Measurements from ENCODE around the gene TAAR5.

Gene TAAR5

DNA sequence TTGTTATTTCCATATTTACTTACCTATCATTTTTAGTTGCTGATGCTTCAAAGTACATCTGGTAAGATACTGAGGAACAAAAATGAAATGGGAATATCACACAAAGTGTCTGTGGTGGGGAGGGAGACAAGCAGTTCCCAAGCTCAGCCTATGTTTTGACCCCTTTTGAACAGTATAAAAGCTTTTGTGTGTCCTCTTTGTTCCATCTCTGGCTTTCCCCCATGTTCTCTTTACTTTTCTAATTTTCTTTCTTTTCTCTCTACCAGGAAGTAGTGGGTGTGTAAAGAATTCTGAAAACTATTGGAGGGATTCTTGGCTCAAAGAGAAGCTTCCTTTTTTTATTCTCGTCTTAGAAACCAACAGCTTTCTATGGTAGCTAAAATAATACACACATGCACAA is 27.1 kb upstream of the TAAR5 start:
- Histone ChIP-seq H3K27me3 (ENCODE audit: control insufficient read depth in 3 of 3, insufficient read depth in 3 of 3, low read depth in 1 of 3, low read length in 3 of 3) (no peaks in the 10 kb centered on the region), H2BK15ac (ENCODE audit: low read length) (no peak overlapping the region), H2AFZ (ENCODE audit: low read length) (peak overlapping the region; percentile 7), H2BK5ac (ENCODE audit: low read length) (no peak overlapping the region), H3K4me3 (ENCODE audit: low read length in 2 of 2) (no peak overlapping the region), H3K27ac (replicated peaks; ENCODE audit: low read length) (peak overlapping the region; percentile 44), H2AK5ac (ENCODE audit: low read depth, low read length) (no peak overlapping the region), H4K8ac (ENCODE audit: low read depth, low read length) (no peak overlapping the region), H3K4me1 (ENCODE audit: control insufficient read depth in 2 of 2, insufficient read depth in 1 of 2, low read depth in 1 of 2, low read length in 2 of 2) (peaks cover 1 to 7% of the 10 kb centered on the region in 2 donors), H4K91ac (ENCODE audit: low read depth, low read length, poor library complexity) (no peak overlapping the region), H3K18ac (ENCODE audit: low read length) (no peak overlapping the region), H3K79me1 (ENCODE audit: low read depth, low read length) (no peaks in the 10 kb centered on the region), H2BK120ac (ENCODE audit: low read depth, low read length) (no peak overlapping the region), H3K14ac (ENCODE audit: low read length) (no peak overlapping the region), H3K4me2 (ENCODE audit: insufficient read depth, low read length, poor library complexity, severe bottlenecking) (no peak overlapping the region), H3K36me3 (replicated peaks in 1 of 2; ENCODE audit: control insufficient read depth in 2 of 2, insufficient read depth in 2 of 2, low read length in 2 of 2) (no peaks in the 10 kb centered on the region), H2BK12ac (ENCODE audit: low read length) (no peak overlapping the region), H3K23ac (ENCODE audit: low read depth, low read length, poor library complexity) (no peak overlapping the region), H3K9ac (ENCODE audit: low read depth, low read length, poor library complexity) (no peak overlapping the region), H3K9me3 (replicated peaks in 1 of 2; ENCODE audit: control insufficient read depth in 2 of 2, insufficient read depth in 1 of 2, low read depth in 1 of 2, low read length in 2 of 2) (no peaks in the 10 kb centered on the region), H3K4ac (ENCODE audit: low read length) (no peak overlapping the region)
- DNase-seq (ENCODE audit: low spot score), result no peak
- WGBS, 2 donors (ENCODE audit: extremely low coverage in 2 of 2, insufficient read length in 2 of 2, insufficient replicate concordance in 1 of 2), result no CpG with 5 or more reads among the region's 1 CpG

DNA sequence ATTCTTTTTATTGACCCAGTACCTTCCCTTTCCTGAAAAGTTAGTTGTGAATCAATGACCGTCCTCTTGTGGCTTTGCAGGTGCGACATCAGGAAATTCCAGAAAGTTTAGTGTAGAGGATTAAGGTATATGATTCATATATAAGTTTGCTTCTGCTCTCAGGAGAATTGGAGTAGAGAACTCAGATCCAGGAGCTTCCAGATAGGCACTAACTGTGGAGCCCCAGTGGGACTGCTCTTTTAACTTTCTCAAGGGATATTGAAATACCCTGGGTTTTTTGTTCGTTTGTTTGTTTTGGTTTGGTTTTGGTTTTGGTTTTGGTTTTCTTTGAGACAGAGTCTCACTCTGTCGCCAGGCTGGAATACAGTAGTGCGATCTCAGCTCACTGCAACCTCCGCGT is 25.0 kb upstream of the TAAR5 start:
- no peak overlapping the region for H3K4me2 ChIP-seq (ENCODE audit: insufficient read depth, low read length, poor library complexity, severe bottlenecking)
- no peak overlapping the region for H3K4ac ChIP-seq (ENCODE audit: low read length)
- no peak overlapping the region for H2BK120ac ChIP-seq (ENCODE audit: low read depth, low read length)
- no peaks in the 10 kb centered on the region for H3K36me3 ChIP-seq (replicated peaks in 1 of 2; ENCODE audit: control insufficient read depth in 2 of 2, insufficient read depth in 2 of 2, low read length in 2 of 2)
- H4K8ac ChIP-seq (ENCODE audit: low read depth, low read length), result no peak overlapping the region
- H4K91ac ChIP-seq (ENCODE audit: low read depth, low read length, poor library complexity), result no peak overlapping the region
- H3K27ac ChIP-seq (replicated peaks; ENCODE audit: low read length), result no peak overlapping the region
- no peak overlapping the region for H3K4me3 ChIP-seq (ENCODE audit: low read length in 2 of 2)
- H3K79me1 ChIP-seq (ENCODE audit: low read depth, low read length), result no peaks in the 10 kb centered on the region
- H3K9ac ChIP-seq (ENCODE audit: low read depth, low read length, poor library complexity), result no peak overlapping the region
- H2AK5ac ChIP-seq (ENCODE audit: low read depth, low read length), result no peak overlapping the region
- no peak overlapping the region for H2AFZ ChIP-seq (ENCODE audit: low read length)
- no peak overlapping the region for H2BK5ac ChIP-seq (ENCODE audit: low read length)
- peaks cover 1 to 7% of the 10 kb centered on the region in 2 donors for H3K4me1 ChIP-seq (ENCODE audit: control insufficient read depth in 2 of 2, insufficient read depth in 1 of 2, low read depth in 1 of 2, low read length in 2 of 2)
- no peak overlapping the region for H2BK12ac ChIP-seq (ENCODE audit: low read length)
- no peak overlapping the region for H3K14ac ChIP-seq (ENCODE audit: low read length)
- WGBS, 2 donors (ENCODE audit: extremely low coverage in 2 of 2, insufficient read length in 2 of 2, insufficient replicate concordance in 1 of 2), result no CpG with 5 or more reads among the region's 7 CpGs
- H2BK15ac ChIP-seq (ENCODE audit: low read length), result no peak overlapping the region
- DNase-seq (ENCODE audit: low spot score), result no peak
- H3K18ac ChIP-seq (ENCODE audit: low read length), result no peak overlapping the region
- H3K27me3 ChIP-seq (ENCODE audit: control insufficient read depth in 3 of 3, insufficient read depth in 3 of 3, low read depth in 1 of 3, low read length in 3 of 3), result no peaks in the 10 kb centered on the region
- H3K23ac ChIP-seq (ENCODE audit: low read depth, low read length, poor library complexity), result no peak overlapping the region
- no peaks in the 10 kb centered on the region for H3K9me3 ChIP-seq (replicated peaks in 1 of 2; ENCODE audit: control insufficient read depth in 2 of 2, insufficient read depth in 1 of 2, low read depth in 1 of 2, low read length in 2 of 2)

DNA sequence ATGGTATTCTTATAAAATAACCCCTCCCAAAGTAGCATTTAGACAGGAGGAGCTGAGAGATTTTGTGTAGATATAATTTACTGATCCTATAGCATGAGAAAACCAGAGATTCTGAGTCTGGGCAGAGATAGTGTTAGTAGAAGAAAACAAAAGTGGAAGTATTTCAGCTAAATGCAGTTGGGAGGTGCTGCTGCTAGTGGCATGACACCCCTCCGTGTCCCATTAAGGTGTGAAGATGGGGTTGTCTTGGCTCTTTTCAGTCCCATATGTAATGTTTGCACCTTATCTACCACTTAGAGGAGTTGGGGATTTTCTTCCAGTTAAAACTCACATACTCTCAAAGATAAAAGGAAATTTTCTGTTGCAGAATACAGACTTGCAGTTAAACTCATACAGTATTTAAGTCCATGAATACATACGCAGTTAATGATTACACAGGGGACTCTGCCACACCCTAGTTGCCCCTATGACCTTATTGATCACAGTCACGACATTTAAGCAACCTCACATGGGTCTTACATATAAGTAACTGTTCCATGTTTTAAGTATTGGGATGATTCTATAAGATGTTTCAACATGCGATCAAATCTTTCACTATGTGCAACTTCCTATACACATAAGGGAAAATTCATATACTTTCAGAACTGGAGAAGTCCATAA is 23.0 kb upstream of the TAAR5 start:
- Histone ChIP-seq H3K4me1 (ENCODE audit: control insufficient read depth in 2 of 2, insufficient read depth in 1 of 2, low read depth in 1 of 2, low read length in 2 of 2) (peaks cover 1 to 16% of the 10 kb centered on the region in 2 donors), H2BK5ac (ENCODE audit: low read length) (no peak overlapping the region), H3K18ac (ENCODE audit: low read length) (no peak overlapping the region), H4K8ac (ENCODE audit: low read depth, low read length) (no peak overlapping the region), H2BK120ac (ENCODE audit: low read depth, low read length) (no peak overlapping the region), H3K4me2 (ENCODE audit: insufficient read depth, low read length, poor library complexity, severe bottlenecking) (no peak overlapping the region), H3K14ac (ENCODE audit: low read length) (no peak overlapping the region), H4K91ac (ENCODE audit: low read depth, low read length, poor library complexity) (no peak overlapping the region), H3K23ac (ENCODE audit: low read depth, low read length, poor library complexity) (no peak overlapping the region), H2BK12ac (ENCODE audit: low read length) (no peak overlapping the region), H2BK15ac (ENCODE audit: low read length) (no peak overlapping the region), H3K79me1 (ENCODE audit: low read depth, low read length) (no peaks in the 10 kb centered on the region), H3K36me3 (replicated peaks in 1 of 2; ENCODE audit: control insufficient read depth in 2 of 2, insufficient read depth in 2 of 2, low read length in 2 of 2) (no peaks in the 10 kb centered on the region), H3K9me3 (replicated peaks in 1 of 2; ENCODE audit: control insufficient read depth in 2 of 2, insufficient read depth in 1 of 2, low read depth in 1 of 2, low read length in 2 of 2) (no peaks in the 10 kb centered on the region), H3K4me3 (ENCODE audit: low read length in 2 of 2) (no peak overlapping the region), H3K4ac (ENCODE audit: low read length) (no peak overlapping the region), H2AFZ (ENCODE audit: low read length) (no peak overlapping the region), H3K27ac (replicated peaks; ENCODE audit: low read length) (no peak overlapping the region), H3K27me3 (ENCODE audit: control insufficient read depth in 3 of 3, insufficient read depth in 3 of 3, low read depth in 1 of 3, low read length in 3 of 3) (no peaks in the 10 kb centered on the region), H2AK5ac (ENCODE audit: low read depth, low read length) (no peak overlapping the region), H3K9ac (ENCODE audit: low read depth, low read length, poor library complexity) (no peak overlapping the region)
- no CpG with 5 or more reads among the region's 4 CpGs for WGBS, 2 donors (ENCODE audit: extremely low coverage in 2 of 2, insufficient read length in 2 of 2, insufficient replicate concordance in 1 of 2)
- no peak for DNase-seq (ENCODE audit: low spot score)

DNA sequence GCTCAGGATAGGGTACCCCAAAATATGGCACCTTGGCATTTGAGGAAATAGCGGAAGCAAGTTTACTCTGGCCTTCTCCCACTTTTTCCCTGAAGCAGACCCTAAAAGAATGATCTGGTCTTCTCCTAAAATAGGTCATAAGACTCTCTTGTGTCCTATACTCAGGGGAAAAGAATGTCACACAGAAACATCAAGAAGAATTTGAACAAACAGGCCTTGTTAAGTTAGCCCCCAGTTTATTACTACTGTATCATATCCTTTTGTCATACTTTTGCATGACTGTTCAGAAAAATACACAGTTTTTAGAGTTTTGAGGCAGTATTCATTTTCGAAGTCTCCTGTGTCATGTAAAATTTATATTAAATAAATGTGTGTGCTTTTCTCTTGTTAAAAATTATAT is 22.1 kb upstream of the TAAR5 start:
- WGBS, 2 donors (ENCODE audit: extremely low coverage in 2 of 2, insufficient read length in 2 of 2, insufficient replicate concordance in 1 of 2), result no CpG with 5 or more reads among the region's 2 CpGs
- H2BK5ac ChIP-seq (ENCODE audit: low read length), result no peak overlapping the region
- no peak overlapping the region for H3K27ac ChIP-seq (replicated peaks; ENCODE audit: low read length)
- no peak overlapping the region for H3K4ac ChIP-seq (ENCODE audit: low read length)
- no peak overlapping the region for H4K91ac ChIP-seq (ENCODE audit: low read depth, low read length, poor library complexity)
- no peak overlapping the region for H2BK15ac ChIP-seq (ENCODE audit: low read length)
- peaks cover 1 to 13% of the 10 kb centered on the region in 2 donors for H3K4me1 ChIP-seq (ENCODE audit: control insufficient read depth in 2 of 2, insufficient read depth in 1 of 2, low read depth in 1 of 2, low read length in 2 of 2)
- no peak overlapping the region for H3K9ac ChIP-seq (ENCODE audit: low read depth, low read length, poor library complexity)
- no peak overlapping the region for H3K18ac ChIP-seq (ENCODE audit: low read length)
- no peak overlapping the region for H2AFZ ChIP-seq (ENCODE audit: low read length)
- H2BK12ac ChIP-seq (ENCODE audit: low read length), result no peak overlapping the region
- no peaks in the 10 kb centered on the region for H3K27me3 ChIP-seq (ENCODE audit: control insufficient read depth in 3 of 3, insufficient read depth in 3 of 3, low read depth in 1 of 3, low read length in 3 of 3)
- no peak for DNase-seq (ENCODE audit: low spot score)
- no peak overlapping the region for H2AK5ac ChIP-seq (ENCODE audit: low read depth, low read length)
- no peaks in the 10 kb centered on the region for H3K79me1 ChIP-seq (ENCODE audit: low read depth, low read length)
- no peak overlapping the region for H3K23ac ChIP-seq (ENCODE audit: low read depth, low read length, poor library complexity)
- H3K36me3 ChIP-seq (replicated peaks in 1 of 2; ENCODE audit: control insufficient read depth in 2 of 2, insufficient read depth in 2 of 2, low read length in 2 of 2), result no peaks in the 10 kb centered on the region
- H3K9me3 ChIP-seq (replicated peaks in 1 of 2; ENCODE audit: control insufficient read depth in 2 of 2, insufficient read depth in 1 of 2, low read depth in 1 of 2, low read length in 2 of 2), result no peaks in the 10 kb centered on the region
- H2BK120ac ChIP-seq (ENCODE audit: low read depth, low read length), result no peak overlapping the region
- H4K8ac ChIP-seq (ENCODE audit: low read depth, low read length), result no peak overlapping the region
- no peak overlapping the region for H3K4me3 ChIP-seq (ENCODE audit: low read length in 2 of 2)
- H3K14ac ChIP-seq (ENCODE audit: low read length), result no peak overlapping the region
- no peak overlapping the region for H3K4me2 ChIP-seq (ENCODE audit: insufficient read depth, low read length, poor library complexity, severe bottlenecking)
